Measurements from ENCODE around the gene WARS2. TPM values are rescaled to one million over a fixed set of nuclear protein-coding genes. Genes with fewer than 3 reads are reported as not detected.
"Not testable (repeated sequence)": the region's sequence is repeated elsewhere in the genome, so short reads cannot be mapped to it uniquely, and the experiment has no call there.

WARS2 gene
- polyA plus RNA-seq (2013, experiment 1 of 2; ENCODE audit: insufficient read length) = 14.0 TPM
- polyA plus RNA-seq (2013, experiment 2 of 2; ENCODE audit: insufficient read length) = 14.3 TPM

GRCh38 chr1:119140177-119141019 lies at the start of gene WARS2:
Gene WARS2 (minus strand): TSS chr1:119140653. CDS start chr1:119140644, 9 bp downstream.
- DNase-seq = peak; percentile 98

GRCh38 chr1:119188926-119189325 lies 48.5 kb upstream of the WARS2 start:
- peak; percentile 3 for DNase-seq

GRCh38 chr1:119187416-119187815 lies 47.0 kb upstream of the WARS2 start:
- DNase-seq = no peak

DNA sequence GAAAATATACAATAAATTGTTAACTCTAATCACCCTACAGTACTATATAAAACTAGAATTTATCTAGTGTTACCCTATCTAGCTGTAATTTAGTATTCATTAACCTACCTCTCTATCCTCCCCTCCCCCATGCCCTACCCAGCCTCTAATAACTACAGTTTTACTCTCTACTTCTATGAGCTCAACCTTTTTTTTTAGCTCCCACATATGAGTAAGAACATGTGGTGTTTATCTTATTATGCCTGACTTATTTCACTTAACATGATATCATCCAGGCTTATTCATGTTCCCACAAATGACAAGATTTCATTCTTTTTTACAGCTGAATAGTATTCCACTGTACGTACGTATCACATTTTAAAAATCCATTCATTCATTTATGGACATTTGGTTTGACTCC lies 46.0 kb upstream of the WARS2 start:
- DNase-seq = no peak

- no peak for DNase-seq
Measured at GRCh38 chr1:119184972-119185371, 44.5 kb upstream of the WARS2 start.

DNA sequence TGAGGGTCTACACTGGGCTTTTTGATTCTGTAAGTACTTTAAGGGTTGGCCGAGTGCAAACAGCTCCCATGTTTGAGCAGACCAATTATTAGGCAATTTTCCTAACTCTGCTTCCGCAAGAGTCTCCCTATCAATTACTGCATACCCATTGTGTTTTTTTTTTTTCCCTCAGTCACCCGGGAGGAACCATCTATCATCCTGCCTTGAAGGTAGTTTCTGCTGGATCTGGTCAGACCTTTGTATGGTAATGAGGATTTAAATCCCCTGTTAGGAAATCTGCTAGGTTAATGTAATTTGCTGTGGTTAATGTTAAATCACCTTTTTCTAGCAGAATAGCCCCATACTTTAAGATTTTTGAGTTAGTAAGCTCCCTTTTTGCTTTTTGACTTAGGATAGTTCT lies 40.8 kb upstream of the WARS2 start:
- no peak for DNase-seq

GRCh38 chr1:119179051-119179450 lies 38.6 kb upstream of the WARS2 start:
- no peak for DNase-seq

DNA sequence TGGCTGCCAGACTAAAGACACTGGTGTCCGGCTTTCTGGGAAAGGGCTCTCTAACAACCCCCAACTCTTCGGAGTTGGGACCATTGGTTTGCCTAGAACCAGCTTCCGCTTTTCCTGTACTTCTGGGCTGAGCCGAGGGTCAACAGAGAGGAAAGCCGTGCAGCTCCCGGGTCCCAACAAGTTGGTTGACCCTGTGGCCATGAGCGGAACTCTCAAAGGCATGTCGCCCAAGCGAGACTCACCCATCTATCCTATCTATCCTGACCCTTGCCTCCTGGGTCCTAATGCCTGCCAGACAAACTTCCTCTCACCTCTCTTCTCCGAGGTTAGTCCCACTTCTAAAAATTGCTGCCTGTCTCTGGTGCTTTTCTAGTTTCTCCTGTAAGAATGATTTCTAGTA lies 32.5 kb upstream of the WARS2 start:
- not testable (repeated sequence) for DNase-seq

- DNase-seq = not testable (repeated sequence)
Measured at GRCh38 chr1:119171381-119172010, 31.0 kb upstream of the WARS2 start.

DNA sequence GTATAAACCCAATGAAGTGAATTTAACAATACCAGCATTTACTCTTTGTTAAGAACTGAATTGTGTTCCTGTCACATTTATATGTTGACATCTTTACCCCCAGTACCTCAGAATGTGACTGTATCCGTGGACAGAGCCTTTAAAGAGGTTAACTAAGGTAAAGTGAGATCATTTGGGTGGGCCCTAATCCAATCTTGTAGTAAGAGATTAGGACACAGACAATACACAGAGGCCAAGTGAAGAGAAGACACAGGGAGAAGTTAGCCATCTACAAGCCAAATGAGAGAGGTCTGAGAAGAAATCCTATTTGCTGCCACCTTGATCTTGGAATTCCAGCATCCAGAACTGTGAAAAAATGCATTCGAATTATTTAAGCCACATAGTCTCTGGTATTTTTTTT lies 22.9 kb upstream of the WARS2 start:
- no peak for DNase-seq

DNA sequence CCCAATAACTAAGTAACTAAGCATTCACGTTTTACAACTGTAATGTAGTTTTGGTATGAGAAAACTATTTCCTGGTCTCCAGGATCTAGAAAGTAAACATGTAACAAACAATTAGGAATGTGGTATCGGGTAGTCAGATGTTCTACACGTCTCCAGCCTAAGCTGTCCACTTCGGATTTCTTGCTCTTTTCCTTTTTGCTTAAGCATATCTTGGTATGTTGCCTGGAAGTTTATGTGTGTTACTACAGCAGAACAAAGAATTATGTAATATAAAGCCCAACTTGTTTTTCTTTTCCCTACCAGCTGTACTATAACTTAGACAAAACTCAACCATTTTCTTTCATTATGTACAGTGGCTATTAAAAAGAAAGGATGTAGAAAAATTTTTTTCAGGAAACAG lies 20.4 kb upstream of the WARS2 start:
- peak; percentile 27 for DNase-seq

DNA sequence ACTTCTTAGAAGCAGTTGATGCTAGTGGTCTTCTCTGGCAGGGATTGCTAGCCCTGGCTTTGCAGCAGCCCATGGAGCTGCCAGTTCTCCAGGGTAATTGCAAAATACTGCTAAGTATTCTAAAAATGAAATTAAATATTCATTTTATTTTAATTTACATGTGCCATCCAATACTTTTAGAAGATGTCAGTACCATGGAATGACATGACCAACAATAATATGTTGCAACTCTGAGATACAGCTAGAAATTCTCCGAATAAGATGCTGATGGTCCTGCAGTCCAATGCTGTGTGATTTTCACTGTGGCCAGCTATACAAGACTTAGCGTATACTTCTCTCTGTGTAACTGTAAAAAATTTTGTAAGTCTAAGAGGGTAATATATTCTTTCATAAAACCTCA lies 20.0 kb upstream of the WARS2 start:
- no peak for DNase-seq

DNA sequence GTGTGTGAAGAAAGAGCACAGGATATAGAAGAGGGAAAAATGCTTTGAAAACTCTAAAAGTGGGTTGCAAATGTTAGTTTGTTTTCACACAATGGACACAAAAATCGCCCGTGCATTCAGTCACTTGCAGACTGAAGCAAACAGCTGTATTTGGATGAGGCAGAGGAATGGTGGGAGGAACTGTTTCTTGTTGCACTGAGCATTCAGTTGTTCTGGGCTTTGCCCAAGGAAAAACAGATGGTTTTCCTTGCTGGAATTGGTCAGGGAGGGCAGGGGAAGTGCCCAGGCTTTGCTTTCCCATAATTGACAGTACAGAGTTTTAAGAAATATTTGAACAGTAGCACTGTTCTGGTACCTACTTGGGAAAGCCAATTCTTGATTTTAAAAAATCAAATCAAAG lies 19.5 kb upstream of the WARS2 start:
- no peak for DNase-seq

DNA sequence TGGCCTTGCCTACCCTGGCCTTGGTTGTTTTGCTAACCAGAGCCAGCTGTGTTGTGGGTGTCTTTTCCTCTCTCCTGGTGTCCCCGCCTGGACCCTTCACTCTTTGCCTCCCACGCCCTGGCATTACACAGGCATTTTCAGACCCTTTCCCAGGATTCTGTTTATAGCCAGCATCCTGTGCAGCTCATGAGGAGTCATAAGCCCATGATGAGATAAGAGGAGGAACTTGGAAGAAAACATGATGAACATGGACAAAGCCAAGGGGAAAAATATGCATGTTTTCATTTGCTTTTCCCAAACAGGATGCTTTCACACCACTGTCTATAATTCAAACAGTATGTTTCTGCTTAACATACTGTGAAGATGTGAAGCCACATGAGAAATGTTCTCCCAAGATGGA lies 18.7 kb upstream of the WARS2 start:
- peak; percentile 41 for DNase-seq

GRCh38 chr1:119156761-119157160 lies 16.3 kb upstream of the WARS2 start:
- not testable (repeated sequence) for DNase-seq

GRCh38 chr1:119155069-119155468 lies 14.6 kb upstream of the WARS2 start:
- DNase-seq = not testable (repeated sequence)

DNA sequence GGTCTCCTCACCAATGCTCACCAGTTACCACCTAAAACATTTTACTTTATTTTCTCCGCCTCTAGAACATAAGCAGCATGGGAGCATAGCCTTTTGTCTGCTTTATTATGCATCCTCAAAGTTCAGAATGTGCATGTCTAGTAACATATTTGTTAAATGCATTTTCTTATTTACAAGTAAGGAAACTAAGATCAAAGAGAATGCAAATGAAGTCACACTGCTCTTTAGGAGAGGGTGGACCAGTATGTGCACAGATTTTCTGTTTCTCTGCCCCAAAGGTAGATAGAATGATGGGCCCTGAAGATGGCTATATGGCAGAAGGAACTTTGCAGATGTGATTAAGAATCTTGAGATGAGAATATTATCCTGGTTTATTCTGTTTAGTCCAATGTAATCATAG lies 9.7 kb upstream of the WARS2 start:
- no peak for DNase-seq

- peak; percentile 56 for DNase-seq
Measured at GRCh38 chr1:119147661-119148090, 7.2 kb upstream of the WARS2 start.

DNA sequence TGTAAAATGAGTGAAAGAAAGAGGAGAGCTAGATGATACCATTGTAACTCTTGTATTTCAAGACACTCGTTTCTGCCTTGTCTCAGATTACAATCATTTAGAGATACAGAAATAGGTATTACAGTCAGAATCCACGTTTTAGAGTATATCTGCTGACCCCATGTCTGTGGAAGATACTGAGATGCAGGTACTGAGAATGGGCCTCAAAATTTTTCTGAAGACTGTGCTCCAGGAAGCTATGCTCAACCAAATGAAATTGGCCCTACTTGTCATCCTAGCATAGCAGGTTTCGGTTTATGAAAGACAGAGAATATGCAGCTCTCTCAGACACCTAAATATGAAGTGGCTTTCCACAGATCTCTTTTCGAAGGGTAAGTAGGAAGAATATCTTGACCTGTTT lies 6.0 kb upstream of the WARS2 start:
- no peak for DNase-seq

DNA sequence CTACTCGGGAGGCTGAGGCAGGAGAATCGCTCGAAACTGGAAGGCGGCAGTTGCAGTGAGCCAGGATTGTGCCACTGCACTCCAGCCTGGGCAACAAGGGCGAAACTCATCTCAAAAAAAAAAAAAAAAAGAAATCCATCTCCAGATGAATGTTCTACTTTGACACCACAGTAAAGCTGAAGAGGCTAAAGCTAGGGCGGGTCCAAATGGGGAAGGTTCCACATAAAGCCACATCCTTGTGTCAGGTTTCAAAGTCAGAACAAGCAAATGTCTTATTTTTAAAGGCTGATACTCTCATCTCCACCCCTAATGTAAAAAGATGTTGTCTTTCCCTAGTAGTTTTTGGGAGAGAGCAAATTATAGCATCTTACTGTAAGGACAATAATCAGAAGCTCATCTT lies 4.4 kb upstream of the WARS2 start:
- DNase-seq = no peak

- DNase-seq = no peak
Measured at GRCh38 chr1:119143706-119144105, 3.3 kb upstream of the WARS2 start.

DNA sequence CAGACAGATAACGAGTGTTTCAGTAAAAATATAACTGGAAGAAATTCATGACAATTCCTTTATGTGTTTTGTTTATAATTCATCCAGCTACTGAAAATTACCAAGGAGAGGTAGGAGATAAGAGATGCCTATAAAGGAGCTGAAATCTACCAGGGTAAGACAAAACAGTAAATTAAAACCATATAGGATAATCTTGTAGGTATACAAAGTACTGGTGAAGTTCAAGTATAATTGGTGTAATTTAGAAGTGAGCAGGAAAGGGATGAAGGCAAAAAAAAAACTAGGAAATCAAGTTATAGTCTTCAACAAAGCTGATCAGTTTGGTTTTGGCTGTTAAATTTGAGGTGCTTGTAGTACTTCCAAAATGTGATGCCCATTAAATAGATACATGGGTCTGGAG lies 1.2 kb upstream of the WARS2 start:
- no peak for DNase-seq

- DNase-seq = peak; percentile 18
Measured at GRCh38 chr1:119141020-119141424, 569 bp upstream of the WARS2 start.

DNA sequence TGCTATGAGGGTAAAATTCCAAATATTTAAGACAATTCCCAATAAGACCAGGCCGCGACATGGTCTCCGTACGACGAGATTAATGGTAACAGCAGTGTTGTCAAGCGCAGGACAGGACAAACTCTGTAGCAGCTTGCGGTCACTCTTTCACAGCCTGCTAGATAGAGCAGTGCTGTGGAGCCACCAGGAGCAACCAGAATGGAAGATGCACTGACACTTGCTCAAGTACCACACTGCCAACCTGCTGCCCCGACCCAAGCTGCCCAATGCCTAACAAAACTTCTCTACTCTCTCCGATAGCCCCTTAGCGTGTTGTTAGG lies 636 bp downstream of the WARS2 start:
- no peak for DNase-seq

Data from fibroblast of skin of abdomen (primary cell).